AG04449 (cell line): ENCODE measurements around the gene SNX4.

Experiments
- CTCF ChIA-PET: fragments of 350-600 bp; formaldehyde crosslinking; extraction: SDS; loops from one replicate; lab custom pipeline; 2021; ENCODE audit warnings: antibody characterized with exemption; lab: Yijun Ruan, JAX
- POLR2A ChIA-PET: fragments of 400-600, 350-600 bp; formaldehyde crosslinking; extraction: SDS; loops from one replicate; lab custom pipeline; 2020; ENCODE audit warnings: antibody characterized with exemption, inconsistent platforms; lab: Yijun Ruan, JAX
- DNase-seq: peaks from one replicate; pipeline ENCODE4 v3.0.0-alpha.2; 2010; ENCODE audit warnings: low read depth, low spot score
- H3K4me3 ChIP-seq: 2 replicates; pipeline ENCODE4 v1.5.1; 2011; ENCODE audit warnings: low read depth, mild to moderate bottlenecking, control low read depth, low read length
- CTCF ChIP-seq: IDR thresholded peaks from one replicate; pipeline ENCODE4 v1.5.1; 2011; ENCODE audit warnings: mild to moderate bottlenecking, moderate library complexity, low read length, control low read depth, inconsistent platforms; ENCODE audit not compliant: insufficient read depth; ENCODE audit errors: missing control alignments

The SNX4 gene

GRCh38 chr3:125460233-125460632, 59.8 kb downstream of the SNX4 start:
- no peak overlapping the region for H3K4me3 ChIP-seq
- DNase-seq: no peak
- TF ChIP-seq CTCF: no peak
- ChIA-PET POLR2A (no interaction called here), CTCF (no interaction called here)

GRCh38 chr3:125443923-125444322, 76.1 kb downstream of the SNX4 start:
- H3K4me3 ChIP-seq: no peak overlapping the region
- ChIA-PET CTCF (interaction anchor here (1.0 kb wide), 1 partner anchor 142 kb away, joined by 4 read pairs; no protein-coding TSS in a partner anchor), POLR2A (no interaction called here)
- no peak for TF ChIP-seq CTCF
- peak; percentile 84 for DNase-seq

GRCh38 chr3:125442506-125442905, 77.5 kb downstream of the SNX4 start:
- CTCF ChIA-PET: interaction anchor here (1.0 to 1.4 kb wide), 2 partner anchors 143 to 144 kb away, joined by 3 to 4 read pairs; no protein-coding TSS in a partner anchor
- POLR2A ChIA-PET: interaction anchor here (0.6 kb wide), 1 partner anchor 469 kb away, joined by 3 read pairs; no protein-coding TSS in a partner anchor
- no peak for TF ChIP-seq CTCF
- no peak for DNase-seq
- no peak overlapping the region for H3K4me3 ChIP-seq

- no peak for DNase-seq
- CTCF ChIA-PET: interaction anchor here (0.7 to 2.1 kb wide), 12 partner anchors 143 to 519 kb away, joined by 3 to 7 read pairs (median 3); partner anchors contain the start of gene MUC13
- no peak overlapping the region for H3K4me3 ChIP-seq
- POLR2A ChIA-PET: interaction anchor here (0.6 kb wide), 1 partner anchor 597 kb away, joined by 3 read pairs; no protein-coding TSS in a partner anchor
- TF ChIP-seq CTCF: no peak
These were observed 79.0 kb downstream of the SNX4 start for GRCh38 chr3:125440970-125441369.

GRCh38 chr3:125440559-125440955, 79.4 kb downstream of the SNX4 start:
- CTCF ChIA-PET: interaction anchor here (0.7 to 2.1 kb wide), 14 partner anchors 9 to 519 kb away, joined by 3 to 7 read pairs (median 3); partner anchors contain the start of gene MUC13

More at GRCh38 chr3:125440559-125440955, 79.4 kb downstream of the SNX4 start:
- DNase-seq: no peak
- TF ChIP-seq CTCF: no peak
- POLR2A ChIA-PET: interaction anchor here (0.6 kb wide), 1 partner anchor 596 kb away, joined by 3 read pairs; no protein-coding TSS in a partner anchor
- no peak overlapping the region for H3K4me3 ChIP-seq
